ENCODE measurements around the gene MUC4. TPM values are rescaled to one million over a fixed set of nuclear protein-coding genes. Genes with fewer than 3 reads are reported as not detected.

MUC4 gene
- polyA plus RNA-seq, 1 experiment, result not detected

- Histone ChIP-seq H3K36me3 (ENCODE audit: control insufficient read depth, insufficient read depth, low read length) (no peaks in the 10 kb centered on the region), H3K27me3 (ENCODE audit: control insufficient read depth, insufficient read depth, low read length) (peaks cover 7% of the 10 kb centered on the region; the same call in 1 of the 2 replicates), H3K4me3 (ENCODE audit: low read depth, low read length) (no peak overlapping the region)
- no peak for TF ChIP-seq CTCF (IDR thresholded peaks at IDR 0.05; ENCODE audit: insufficient read depth, low read depth, low read length)
- POLR2A ChIA-PET, result no interaction called here
- no peak for DNase-seq (ENCODE audit: low read depth)
- CTCF ChIA-PET, result no interaction called here
Observed at GRCh38 chr3:195748661-195749060, 63.1 kb downstream of the MUC4 start.

GRCh38 chr3:195746751-195747150 lies 65.0 kb downstream of the MUC4 start:
- CTCF ChIA-PET, result no interaction called here
- H3K27me3 ChIP-seq (ENCODE audit: control insufficient read depth, insufficient read depth, low read length), result peaks cover 6% of the 10 kb centered on the region; the same call in 1 of the 2 replicates
- H3K4me3 ChIP-seq (ENCODE audit: low read depth, low read length), result no peak overlapping the region
- TF ChIP-seq CTCF (IDR thresholded peaks at IDR 0.05; ENCODE audit: insufficient read depth, low read depth, low read length), result no peak
- no peaks in the 10 kb centered on the region for H3K36me3 ChIP-seq (ENCODE audit: control insufficient read depth, insufficient read depth, low read length)
- POLR2A ChIA-PET, result no interaction called here
- no peak for DNase-seq (ENCODE audit: low read depth)

- ChIA-PET CTCF (no interaction called here), POLR2A (no interaction called here)
- DNase-seq (ENCODE audit: low read depth), result no peak
- Histone ChIP-seq H3K4me3 (ENCODE audit: low read depth, low read length) (no peak overlapping the region), H3K36me3 (ENCODE audit: control insufficient read depth, insufficient read depth, low read length) (no peaks in the 10 kb centered on the region), H3K27me3 (ENCODE audit: control insufficient read depth, insufficient read depth, low read length) (peaks cover 6% of the 10 kb centered on the region; the same call in 1 of the 2 replicates)
- no peak for TF ChIP-seq CTCF (IDR thresholded peaks at IDR 0.05; ENCODE audit: insufficient read depth, low read depth, low read length)
Observed at GRCh38 chr3:195746346-195746745, 65.4 kb downstream of the MUC4 start.

GRCh38 chr3:195744437-195744836 lies 67.3 kb downstream of the MUC4 start:
- no peaks in the 10 kb centered on the region for H3K36me3 ChIP-seq (ENCODE audit: control insufficient read depth, insufficient read depth, low read length)
- H3K4me3 ChIP-seq (ENCODE audit: low read depth, low read length), result no peak overlapping the region
- no peak for DNase-seq (ENCODE audit: low read depth)
- CTCF ChIA-PET, result interaction anchor here (2.0 kb wide), 1 partner anchor 12 kb away, joined by 5 read pairs; no protein-coding TSS in a partner anchor
- POLR2A ChIA-PET, result no interaction called here
- H3K27me3 ChIP-seq (ENCODE audit: control insufficient read depth, insufficient read depth, low read length), result peaks cover 6% of the 10 kb centered on the region; the same call in 1 of the 2 replicates
- no peak for TF ChIP-seq CTCF (IDR thresholded peaks at IDR 0.05; ENCODE audit: insufficient read depth, low read depth, low read length)

- ChIA-PET POLR2A (no interaction called here), CTCF (no interaction called here)
- no peak for DNase-seq (ENCODE audit: low read depth)
- Histone ChIP-seq H3K4me3 (ENCODE audit: low read depth, low read length) (no peak overlapping the region), H3K27me3 (ENCODE audit: control insufficient read depth, insufficient read depth, low read length) (peaks cover 13% of the 10 kb centered on the region), H3K36me3 (ENCODE audit: control insufficient read depth, insufficient read depth, low read length) (no peaks in the 10 kb centered on the region)
- TF ChIP-seq CTCF (IDR thresholded peaks at IDR 0.05; ENCODE audit: insufficient read depth, low read depth, low read length), result no peak
Observed at GRCh38 chr3:195739561-195740111, 72.1 kb downstream of the MUC4 start.

Measured in BJ (cell line).